Bone marrow (tissue), 2 donors: ENCODE data around the gene CDH18.

Experiments
- DNase-seq, 2 donors: peaks; one replicate each; lab custom pipeline; 2025; lab: John Stamatoyannopoulos, UW

The CDH18 gene

DNA sequence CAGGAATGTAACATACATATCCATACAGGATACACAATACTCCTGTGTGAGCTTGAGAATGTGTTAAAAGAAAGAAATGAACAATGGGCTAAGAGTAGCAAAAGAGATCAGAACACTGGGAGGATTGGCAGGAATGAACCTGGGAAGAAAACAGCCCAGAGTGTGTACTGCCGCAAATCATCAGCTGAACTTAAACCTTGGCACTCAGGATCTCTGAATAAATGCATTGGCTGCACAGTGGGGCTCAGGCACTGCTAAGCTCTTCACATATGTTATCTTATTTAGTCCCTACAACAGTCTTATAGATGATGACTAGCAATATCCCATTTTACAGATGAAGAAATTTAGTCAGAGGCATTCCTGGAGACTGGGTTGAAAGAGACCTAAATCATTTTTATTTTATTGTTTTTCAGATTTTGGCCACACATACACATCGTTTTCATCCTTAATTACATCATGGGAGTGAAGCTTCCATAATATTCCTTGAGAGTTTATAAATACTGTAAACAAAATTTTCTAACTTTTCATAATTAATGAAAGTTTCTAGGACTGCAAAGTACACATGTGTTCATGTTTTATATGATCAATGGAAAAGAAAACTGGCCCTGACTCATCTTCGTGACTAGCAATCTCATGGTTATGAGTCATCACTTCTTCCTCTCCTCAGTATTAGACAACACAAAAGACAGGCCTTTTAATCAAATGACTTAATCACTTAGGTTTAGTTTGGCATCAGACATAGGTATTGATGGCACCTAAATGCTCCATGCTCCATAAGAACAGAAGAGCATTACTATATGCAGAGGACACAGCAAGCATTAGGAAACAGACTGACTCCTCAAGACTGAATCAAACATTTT lies 59.2 kb downstream of the CDH18 start:
- DNase-seq: no peak

- no peak for DNase-seq
These were observed 60.1 kb downstream of the CDH18 start for GRCh38 chr5:19927919-19928318.

DNA sequence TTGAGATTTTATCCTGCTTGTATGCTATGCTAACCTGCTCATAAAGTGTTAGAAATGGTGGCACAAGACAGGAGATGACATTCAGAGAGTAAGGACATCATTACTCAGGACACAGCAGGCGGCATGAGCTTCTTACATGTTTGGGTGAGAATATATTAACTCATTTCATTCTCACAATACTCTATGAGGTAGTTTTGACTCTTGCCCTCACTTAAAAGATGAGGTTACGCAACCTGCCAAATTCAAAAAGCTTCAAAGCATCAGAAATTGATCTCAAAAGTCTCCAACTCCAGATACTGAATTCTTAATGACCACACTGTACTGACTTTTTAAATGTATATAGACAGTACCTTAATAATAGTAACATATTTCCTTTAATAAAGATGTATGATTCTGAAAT lies 60.8 kb downstream of the CDH18 start:
- DNase-seq: no peak

DNA sequence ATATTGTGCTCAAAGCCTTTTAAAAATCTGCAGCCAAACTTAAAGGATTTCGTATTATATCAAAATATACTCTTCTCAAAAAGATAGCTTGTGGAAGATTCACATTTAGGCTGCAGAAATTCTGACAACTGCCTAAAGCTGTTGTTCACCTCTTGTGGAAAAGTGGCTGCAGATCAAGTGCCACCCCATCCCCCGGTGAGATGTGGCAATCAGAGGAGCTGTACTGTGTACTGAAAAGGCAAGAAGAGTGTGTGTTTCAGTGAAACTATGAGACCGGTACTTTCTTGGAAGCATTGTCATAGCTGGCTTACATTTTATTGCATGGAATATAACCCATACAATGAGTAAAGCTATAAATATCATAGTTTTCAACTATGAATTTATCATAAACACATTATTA lies 64.3 kb downstream of the CDH18 start:
- DNase-seq: no peak

- DNase-seq: no peak
These were observed 67.2 kb downstream of the CDH18 start for GRCh38 chr5:19920761-19921160.

GRCh38 chr5:19918780-19919179 lies 69.2 kb downstream of the CDH18 start:
- DNase-seq: no peak

DNA sequence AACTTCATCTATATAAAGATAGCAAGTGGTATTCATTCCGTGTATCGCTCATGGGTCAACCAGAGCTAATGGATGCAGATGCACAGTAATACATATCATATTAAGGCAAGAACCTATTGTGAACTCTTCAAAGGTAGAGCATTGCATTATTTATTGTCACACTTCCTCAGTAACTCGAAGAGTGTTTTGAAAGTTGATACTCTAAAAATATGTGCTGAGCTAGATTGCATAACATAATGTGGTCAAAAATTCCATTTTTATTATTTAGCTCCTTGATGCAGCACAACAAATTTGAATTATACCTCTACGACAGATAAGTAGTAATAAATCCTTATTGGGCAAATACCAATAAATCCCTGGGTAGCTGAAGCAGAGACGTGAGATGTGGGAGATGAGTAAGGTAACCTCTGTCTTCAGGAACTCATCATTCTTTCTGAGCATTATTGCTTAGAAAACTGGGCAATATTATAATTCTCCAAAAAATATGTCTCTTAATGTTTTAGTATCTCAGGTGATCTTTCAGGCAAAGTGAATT lies 70.3 kb downstream of the CDH18 start:
- no peak for DNase-seq

DNA sequence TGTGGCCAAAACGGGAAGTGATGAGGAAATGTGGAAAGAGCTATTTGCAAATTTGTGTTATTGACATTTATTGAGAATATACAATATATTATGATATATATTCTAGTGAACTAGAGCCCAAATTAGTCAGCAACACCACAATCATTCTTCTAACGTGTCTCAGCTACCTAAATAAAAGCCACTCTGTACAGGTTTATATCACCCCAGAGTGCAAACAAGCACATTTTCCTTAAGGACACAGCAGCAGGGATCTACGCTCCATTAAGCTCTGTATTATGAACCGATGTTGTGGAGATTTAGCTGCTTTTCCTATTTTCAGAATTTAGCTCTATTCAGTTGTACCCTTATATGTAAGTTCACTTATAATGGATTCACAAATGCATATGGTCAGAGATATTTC lies 77.9 kb downstream of the CDH18 start:
- no peak for DNase-seq

DNA sequence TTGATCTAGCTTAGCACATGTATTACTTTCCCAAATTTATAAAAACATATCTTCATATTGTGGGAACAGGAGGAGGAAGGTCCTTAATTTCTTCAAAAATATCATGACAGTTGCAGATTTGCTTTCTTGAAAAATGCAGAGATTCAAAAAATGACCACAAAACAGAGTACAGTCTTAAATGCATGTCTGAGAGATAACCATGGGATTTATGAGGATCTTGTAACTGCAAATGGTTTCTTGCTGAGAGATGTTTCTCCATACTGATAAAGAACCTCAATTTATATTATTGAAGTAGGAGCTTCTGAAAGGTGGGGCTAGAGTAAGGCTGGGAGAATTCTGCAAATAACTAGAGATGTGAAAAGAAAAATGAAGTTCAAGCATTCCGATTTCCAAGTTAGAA lies 83.2 kb downstream of the CDH18 start:
- DNase-seq: no peak

DNA sequence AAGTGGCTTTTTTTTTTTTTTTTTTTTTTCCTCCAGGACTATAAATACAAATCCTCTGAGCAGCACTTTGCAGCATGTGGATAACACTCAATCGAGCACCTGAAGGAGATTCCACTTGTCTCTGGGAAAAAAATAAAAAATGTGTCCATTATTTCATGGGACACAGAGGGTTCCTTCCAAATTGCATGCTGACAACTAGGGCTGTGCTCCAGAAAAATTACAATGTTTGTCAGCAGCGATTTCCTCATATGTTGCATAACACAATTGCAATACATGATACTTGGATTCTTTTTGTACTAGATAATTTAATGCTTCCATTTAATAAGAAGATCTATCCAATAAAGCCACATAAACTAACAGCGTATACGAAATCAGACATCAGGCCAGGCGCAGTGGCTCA lies 84.4 kb downstream of the CDH18 start:
- no peak for DNase-seq

- DNase-seq: no peak
These were observed 85.6 kb downstream of the CDH18 start for GRCh38 chr5:19902316-19902934.

DNA sequence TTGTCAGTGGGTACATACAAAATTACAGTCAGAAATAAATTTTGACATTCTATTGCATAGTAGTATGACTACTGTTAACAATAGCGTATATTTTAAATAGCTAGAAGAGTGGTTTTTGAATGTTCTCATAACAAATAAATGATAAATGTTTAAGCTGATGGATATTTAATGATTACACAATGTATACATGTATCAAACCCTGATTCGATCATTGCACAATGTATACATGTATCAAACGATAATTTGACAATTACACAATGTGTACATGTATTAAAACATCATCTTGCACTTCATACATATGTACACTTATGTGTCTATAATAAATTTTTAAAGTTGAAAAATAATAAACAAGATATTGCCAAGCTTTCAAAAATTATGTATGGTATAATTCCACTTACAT lies 87.7 kb downstream of the CDH18 start:
- DNase-seq: no peak

- no peak for DNase-seq
These were observed 96.3 kb downstream of the CDH18 start for GRCh38 chr5:19891658-19892057.

- no peak for DNase-seq
These were observed 101.7 kb downstream of the CDH18 start for GRCh38 chr5:19886123-19886917.

- DNase-seq: no peak
These were observed 102.8 kb downstream of the CDH18 start for GRCh38 chr5:19885040-19885824.

DNA sequence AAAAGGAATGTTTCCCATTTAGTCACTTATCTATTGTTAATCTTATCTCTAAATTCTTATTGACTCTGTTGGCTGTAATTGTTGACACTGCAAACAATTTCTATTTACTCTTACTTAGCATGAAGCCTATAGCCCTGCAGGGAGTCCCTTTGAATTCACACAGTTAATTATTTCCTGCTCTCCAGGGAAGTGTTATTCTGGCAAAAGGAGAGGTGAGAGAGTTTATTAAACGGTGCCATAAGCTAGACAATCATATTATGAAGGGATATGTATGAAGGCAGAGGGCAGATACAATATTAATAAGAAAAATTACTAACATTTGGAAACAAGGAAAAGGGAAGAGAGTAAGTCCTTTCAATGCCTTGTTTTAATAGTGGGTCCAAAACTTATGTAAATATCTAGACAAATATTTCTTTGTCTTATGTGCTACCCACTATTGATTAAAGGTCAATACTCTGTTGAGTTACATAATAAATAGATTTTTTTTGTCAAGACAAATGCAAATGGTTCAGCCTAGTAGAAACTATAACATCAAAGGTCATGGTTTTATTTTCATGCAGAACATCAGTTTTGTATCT lies 107.1 kb downstream of the CDH18 start:
- no peak for DNase-seq

GRCh38 chr5:19880458-19880857 lies 107.5 kb downstream of the CDH18 start:
- no peak for DNase-seq

- no peak for DNase-seq
These were observed 113.2 kb downstream of the CDH18 start for GRCh38 chr5:19874811-19875210.

DNA sequence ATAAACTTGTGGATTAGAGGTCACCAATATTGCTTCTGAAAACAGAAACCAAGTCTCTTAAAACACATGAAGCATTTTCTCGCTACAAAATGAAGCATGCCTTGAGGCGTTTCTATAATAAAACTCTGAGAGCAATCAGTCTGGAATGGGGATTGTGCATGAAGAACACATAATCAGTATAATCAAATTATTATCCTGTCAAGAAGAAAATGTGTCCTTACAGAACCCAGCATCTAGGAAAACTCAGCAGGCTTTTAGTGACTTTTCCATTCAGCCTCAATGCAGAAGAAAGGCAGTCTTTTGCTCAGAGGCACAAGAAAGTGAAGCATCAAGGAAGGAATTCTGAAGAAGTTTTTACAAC lies 121.9 kb downstream of the CDH18 start:
- DNase-seq: no peak

- no peak for DNase-seq
These were observed 122.5 kb downstream of the CDH18 start for GRCh38 chr5:19865336-19866089.

DNA sequence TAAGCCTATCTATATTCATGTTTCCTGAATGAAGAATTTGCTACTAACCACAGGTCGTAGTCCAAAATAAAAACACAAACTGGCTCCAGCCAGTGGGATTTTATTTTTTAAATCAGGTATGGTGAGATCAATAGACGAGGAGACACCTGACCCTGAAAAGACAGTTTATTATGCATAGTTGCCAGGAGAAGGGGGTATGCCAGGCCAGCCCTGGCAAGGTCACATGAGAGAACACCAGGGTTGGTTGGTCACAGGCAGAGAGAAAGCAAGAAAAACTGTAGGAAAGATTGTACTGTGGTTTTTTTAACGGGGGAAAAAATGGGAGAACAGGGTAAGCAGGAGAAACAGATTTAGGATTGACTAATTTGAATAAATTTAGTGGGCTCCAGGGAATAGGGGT lies 125.3 kb downstream of the CDH18 start:
- no peak for DNase-seq
